Frontal cortex (tissue), 4 donors: Measurements from ENCODE around the gene RPS19BP1. TPM values are rescaled to one million over a fixed set of nuclear protein-coding genes. Genes with fewer than 3 reads are reported as not detected.
"Not testable (repeated sequence)": the region's sequence is repeated elsewhere in the genome, so short reads cannot be mapped to it uniquely, and the experiment has no call there.

Source experiments
- DNase-seq, 2 donors: peaks; one replicate each; pipeline ENCODE4 v3.0.0; 2012; ENCODE audit warnings: low spot score in 2 of 2
- FAIRE-seq: peaks from 2 replicates; lab custom pipeline; 2012; peaks lifted over from hg19 to GRCh38; lab: Jason Lieb, UNC
- total RNA-seq: library from RNA; depleted of rRNA; stranded (reverse); fragments of >200 nt; gene quantifications from one replicate; pipeline ENCODE4 v1.2.3, GENCODE V29; 2014
- donor health status: control.
- donor health status: control.
- donor health status: control.

Gene RPS19BP1
- total RNA-seq, 1 donor from 2014 or later = 19.6 TPM

DNA sequence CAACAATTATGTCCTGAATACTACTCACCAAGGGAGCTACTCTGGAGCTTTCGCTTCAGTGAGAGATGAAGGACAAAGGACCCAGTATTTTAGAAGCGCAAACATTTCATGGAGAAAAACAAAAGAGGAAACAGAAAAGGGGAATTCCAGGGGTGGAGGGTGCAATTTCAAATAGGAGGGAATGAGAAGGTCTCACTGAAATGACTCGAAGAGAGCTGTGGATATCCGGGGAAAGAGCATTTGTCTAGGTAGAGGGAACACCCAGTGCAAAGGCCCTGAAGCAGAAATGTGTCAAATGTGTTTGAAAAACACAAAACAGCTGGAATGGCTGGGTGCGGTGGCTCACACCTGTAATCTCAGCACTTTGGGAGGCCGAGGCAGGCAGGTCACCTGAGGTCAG, 2.4 kb downstream of the RPS19BP1 start:
- no peak for DNase-seq
- no peak for FAIRE-seq

DNA sequence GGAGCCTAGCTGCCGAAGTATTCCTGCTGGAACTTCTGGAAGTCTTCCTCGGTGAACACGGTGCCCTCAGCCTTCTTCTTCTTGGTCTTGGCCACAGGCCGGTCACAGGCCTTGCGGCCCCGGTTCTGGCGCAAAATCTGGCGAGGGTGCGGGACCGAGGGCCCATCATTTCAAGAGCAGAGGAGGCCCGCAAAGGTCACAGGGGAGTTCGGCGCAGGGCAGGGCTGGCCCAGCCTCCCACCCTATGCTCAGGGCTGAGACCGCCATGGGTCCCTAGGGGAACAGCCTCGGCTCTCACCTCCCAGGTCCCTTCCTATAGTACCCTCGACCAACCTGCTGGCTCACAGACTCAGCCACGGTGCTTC, 3.1 kb downstream of the RPS19BP1 start:
- DNase-seq (no peak), FAIRE-seq (no peak)

DNA sequence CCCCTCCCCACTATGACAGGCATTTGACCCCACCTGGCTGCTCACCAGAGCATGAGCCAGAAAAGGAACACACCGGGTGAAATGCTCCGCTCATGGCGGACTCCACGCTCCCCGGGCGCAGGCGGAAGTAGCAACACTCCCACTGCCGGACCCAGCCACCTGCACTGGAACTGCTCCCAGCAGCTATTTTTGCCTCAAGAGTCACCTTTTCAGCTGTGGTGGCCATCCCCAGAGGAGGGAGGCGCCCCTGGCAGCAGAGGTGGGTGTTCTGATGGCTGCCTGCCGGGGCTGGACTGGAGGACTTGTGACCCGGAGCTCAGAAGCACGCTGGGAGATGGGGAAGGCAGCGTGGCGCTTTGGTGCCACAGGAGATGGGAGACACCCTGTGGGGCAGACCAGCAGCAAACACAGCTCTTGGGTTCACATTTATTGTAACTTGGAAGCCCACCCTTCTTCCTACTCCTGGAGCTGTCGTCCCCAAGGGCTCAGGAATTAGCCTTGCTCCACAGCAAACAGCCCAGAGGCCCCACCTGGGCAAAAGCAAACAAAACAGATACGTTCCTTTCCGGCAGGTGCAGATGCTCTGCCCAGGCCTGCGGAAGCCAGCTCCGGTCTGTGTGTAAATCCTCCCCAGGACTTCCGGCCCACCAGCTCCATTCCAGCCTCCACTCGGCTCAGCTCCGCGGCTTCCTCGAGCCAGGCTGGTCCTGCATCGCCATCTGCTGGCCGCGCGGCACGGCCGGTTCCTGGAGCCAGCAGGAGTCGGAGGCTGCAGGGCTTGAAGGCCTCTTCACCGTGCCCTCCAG, 3.7 kb downstream of the RPS19BP1 start:
- DNase-seq (peak; percentile 81 to 86), FAIRE-seq (no peak)

DNA sequence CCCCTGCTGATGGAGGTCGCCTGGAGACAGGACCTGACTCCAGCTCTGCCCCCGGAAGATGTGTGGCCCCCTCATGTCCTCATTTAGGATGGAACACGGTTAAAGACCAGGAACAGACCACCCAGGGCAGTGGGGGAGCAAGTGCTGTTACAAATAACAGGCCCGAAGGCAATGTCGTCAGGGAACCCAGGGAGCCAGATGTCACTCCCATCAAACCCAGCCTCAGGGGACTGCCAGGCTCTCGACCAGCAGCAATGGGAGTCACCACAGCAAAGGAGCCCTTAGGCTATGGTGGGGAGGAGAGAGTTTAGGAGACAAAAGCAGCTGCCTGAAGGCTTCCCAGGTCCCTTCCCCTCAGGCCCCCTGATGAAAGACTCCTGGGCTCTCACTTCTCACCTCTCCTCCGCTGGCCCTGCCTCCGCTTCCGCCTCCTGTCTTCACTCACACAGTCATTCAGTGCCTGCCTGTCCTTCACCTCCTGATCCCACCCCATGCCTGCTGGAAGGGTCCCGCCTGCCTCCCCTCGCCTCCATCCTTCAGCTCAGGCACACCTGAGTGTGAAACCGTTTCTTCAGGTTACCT, 4.4 kb downstream of the RPS19BP1 start:
- no peak for DNase-seq
- FAIRE-seq = no peak

DNA sequence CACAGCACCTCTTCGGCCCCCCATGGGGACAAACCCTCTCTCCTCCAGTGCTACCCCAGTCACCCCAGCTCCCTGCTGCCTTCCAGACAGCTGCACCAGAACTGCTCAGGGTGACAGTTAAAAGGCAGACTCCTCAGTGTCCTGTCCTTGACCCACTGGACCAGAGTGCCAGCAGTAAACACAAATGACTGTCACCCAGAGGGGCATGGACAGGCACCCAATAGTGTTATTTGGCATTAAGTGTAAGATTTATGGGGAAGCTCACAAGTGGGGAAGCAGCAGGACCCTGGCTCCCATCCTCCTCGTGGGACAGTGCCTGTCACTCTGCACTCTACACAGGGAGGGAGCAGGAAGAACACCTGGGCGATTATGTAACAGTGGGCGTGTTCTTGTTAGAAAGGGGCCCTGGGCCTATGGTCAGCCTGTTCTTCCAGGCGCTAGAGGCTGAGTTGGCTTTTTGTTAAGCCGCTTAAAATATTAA, 5.0 kb downstream of the RPS19BP1 start:
- no peak for FAIRE-seq
- no peak for DNase-seq

DNA sequence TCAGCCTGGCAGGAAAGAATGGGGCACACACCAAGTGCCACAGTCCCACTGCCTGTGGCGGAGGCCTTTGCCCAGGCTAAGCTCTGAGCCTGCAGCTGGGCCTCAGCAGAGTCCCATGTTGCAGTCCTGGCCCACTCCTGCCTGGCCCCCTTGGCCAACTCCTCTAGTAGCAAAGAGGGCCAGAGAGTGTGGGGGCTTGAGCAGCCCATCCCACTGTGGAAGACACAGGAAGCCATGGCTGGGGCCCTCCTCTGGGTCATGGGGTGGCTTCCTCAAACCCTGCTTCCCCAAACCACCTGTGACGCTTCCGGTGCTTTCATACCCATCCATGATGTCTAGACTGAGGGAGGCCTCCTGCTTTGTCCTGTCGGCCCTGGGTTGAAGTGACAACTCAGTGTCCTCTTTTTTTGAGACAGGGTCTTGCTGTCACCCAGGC, 5.8 kb downstream of the RPS19BP1 start:
- FAIRE-seq (no peak), DNase-seq (no peak)

DNA sequence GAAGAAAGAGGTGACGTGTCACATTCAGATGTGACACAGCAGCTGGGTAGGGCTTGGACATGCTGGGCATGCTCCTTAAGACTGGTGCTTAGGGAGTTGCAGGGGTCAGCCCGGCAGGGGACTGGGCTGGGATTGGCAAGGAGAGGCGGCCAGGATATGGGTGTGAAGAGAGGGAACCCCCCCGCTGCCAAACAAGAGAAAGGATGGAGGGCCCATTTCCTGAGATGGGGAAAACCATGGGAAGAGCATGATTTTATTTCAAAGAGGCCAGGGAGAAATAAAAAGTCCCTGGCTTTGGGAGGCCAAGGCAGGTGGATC, 6.9 kb downstream of the RPS19BP1 start:
- no peak for DNase-seq
- FAIRE-seq = no peak

DNA sequence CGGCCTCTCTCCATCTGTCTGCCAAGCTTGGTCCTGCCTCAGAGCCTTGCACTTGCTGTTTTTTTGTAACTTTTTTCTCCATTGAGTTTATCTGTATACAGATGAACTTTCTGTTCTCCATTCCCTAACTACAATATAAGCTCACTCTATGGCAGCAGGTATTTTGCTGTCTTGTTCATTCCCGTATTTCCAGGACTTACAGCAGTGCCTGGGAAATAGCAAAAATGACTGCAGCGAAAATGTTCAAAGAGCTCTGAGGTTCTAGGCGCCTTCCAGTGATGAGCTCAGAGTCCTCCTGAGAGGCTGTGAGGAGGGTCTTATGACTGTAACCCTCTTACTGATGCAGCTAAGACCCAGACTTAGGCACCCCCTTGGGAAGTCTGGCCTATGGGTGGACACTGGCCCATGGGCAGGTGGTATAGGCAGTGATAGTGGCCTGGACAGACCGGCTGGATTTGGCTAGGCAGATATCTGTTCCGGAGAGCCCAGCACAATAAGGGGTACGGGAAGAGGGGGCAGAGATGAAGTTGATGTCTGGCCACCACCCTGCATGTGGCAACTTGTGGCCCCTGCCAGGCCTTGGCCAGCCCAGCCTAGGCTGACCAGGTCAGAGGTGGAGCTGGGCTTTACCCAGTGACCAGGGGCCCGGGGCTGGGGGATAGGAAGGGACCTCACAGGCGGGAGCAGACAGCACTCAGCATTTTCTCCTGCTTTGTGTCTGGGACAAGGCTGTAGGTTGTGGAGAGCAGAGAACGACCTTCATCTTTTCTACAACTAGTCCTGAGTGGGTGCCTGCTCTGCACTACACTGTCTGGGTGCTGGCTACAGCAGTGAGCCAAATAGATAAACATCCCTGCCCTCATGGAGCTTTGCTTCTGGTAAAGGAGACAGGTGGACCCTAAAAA, 7.5 kb downstream of the RPS19BP1 start:
- FAIRE-seq (no peak), DNase-seq (no peak)

DNA sequence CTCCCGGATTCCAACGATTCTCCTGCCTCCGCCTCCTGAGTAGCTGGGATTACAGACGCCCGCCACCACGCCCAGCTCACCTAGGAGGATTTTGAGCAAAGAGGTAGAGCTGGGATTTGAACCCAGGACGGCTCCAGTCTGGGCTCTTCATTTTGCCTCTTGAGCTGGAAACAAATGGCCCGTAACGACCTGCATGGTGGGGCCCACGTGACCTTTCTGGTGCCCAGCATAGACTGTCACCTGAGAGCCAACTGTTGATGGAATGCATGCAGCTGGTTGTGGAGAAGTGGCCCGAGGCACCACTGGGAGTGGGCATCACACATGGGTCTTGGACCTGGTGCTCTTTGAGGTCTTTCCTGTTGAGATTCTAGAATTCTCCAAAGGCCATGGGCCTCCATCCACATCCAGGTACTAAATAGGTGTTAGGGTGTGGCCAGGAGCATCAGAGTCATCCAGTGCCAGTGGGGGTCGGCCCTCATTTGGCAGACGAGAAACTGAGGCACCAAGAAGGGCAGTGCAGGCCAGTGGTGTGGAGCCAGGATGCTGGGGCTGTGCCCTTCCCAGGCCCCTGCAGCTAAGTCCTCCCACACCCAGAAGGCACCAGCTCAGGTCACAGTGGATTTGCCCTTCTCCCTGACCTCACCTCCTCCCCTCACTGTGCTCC, 8.3 kb downstream of the RPS19BP1 start:
- FAIRE-seq = no peak
- no peak for DNase-seq

DNA sequence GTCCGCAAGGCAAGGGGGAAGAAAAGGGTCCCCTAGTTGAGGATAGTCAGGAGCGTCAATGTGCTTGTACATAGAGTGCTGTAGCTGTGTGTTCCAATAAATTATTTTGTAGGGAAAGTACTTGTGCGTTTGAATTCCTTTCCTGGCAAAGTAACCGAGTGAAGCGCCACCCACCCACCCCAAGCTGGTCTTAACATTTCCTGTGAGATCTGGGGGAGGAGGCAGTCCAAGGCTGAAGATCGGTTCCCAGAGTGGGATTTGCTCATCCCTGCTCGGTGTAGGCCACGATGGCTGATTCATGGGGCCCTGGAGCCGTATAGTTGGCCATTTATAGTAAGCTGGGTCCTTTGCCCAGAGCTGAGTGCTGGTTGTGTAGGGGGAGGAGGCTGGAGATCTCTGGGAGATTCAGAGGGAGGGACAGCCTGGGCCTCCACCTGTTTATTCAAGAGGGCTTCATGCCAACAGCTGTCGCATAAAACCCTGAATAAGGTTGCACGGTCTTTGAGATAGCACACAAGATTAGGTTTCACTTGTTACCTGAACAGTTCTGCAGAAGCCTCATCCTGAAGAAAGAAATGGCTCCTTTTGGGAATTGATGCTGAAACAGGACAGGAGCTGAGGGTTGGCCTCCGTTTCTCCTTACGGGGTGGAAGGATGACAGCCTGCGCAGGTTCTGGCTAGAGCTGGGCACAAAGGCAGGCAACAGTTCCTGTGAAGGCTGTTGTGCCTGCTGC, 9.8 kb downstream of the RPS19BP1 start:
- FAIRE-seq (no peak), DNase-seq (peak in 1 of 2 donors; percentile 52)

DNA sequence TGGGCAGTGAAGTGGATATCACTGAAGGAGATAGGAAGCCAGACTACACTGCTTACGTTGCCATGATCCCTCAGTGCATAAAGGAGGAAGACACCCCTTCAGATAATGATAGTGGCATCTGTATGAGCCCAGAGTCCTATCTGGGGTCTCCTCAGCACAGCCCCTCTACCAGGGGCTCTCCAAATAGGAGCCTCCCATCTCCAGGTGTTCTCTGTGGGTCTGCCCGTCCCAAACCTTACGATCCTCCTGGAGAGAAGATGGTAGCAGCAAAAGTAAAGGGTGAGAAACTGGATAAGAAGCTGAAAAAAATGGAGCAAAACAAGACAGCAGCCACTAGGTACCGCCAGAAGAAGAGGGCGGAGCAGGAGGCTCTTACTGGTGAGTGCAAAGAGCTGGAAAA, 10.5 kb downstream of the RPS19BP1 start:
- not testable (repeated sequence) for DNase-seq, FAIRE-seq

DNA sequence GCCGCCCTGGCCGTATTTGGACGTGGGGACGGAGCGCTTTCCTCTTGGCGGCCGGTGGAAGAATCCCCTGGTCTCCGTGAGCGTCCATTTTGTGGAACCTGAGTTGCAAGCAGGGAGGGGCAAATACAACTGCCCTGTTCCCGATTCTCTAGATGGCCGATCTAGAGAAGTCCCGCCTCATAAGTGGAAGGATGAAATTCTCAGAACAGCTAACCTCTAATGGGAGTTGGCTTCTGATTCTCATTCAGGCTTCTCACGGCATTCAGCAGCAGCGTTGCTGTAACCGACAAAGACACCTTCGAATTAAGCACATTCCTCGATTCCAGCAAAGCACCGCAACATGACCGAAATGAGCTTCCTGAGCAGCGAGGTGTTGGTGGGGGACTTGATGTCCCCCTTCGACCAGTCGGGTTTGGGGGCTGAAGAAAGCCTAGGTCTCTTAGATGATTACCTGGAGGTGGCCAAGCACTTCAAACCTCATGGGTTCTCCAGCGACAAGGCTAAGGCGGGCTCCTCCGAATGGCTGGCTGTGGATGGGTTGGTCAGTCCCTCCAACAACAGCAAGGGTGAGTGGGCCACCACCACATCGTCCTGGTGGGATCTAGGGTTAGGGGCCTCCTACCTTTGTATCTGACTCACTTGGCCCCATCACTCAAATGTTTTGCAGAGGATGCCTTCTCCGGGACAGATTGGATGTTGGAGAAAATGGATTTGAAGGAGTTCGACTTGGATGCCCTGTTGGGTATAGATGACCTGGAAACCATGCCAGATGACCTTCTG, 11.3 kb downstream of the RPS19BP1 start:
- not testable (repeated sequence) for FAIRE-seq, DNase-seq

DNA sequence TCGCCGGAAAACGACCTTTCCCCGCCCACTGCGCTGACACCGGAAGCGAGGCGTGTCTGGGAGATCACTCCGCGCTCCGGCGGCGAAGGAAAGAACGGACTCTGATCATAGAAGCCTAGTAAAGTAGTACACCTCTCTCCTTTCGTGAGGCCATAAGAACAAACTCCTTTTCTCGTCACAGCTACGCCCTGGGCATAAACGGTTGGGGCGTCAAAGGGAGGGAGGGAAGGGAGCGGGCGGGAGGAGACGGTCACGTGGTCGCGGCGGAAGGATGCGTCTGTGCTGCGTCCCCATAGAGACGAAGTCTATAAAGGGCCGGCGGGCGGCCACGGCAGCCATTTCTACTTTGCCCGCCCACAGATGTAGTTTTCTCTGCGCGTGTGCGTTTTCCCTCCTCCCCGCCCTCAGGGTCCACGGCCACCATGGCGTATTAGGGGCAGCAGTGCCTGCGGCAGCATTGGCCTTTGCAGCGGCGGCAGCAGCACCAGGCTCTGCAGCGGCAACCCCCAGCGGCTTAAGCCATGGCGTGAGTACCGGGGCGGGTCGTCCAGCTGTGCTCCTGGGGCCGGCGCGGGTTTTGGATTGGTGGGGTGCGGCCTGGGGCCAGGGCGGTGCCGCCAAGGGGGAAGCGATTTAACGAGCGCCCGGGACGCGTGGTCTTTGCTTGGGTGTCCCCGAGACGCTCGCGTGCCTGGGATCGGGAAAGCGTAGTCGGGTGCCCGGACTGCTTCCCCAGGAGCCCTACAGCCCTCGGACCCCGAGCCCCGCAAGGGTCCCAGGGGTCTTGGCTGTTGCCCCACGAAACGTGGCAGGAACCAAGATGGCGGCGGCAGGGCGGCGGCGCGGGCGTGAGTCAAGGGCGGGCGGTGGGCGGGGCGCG, 12.1 kb downstream of the RPS19BP1 start, which contains the start of gene ATF4:
ATF4 (plus strand) TSS at position 337 of the 880 bp plus-strand sequence. CDS start 884 bp downstream, outside the sequence.
- DNase-seq (peak; percentile 88 to 98), FAIRE-seq (no peak)

DNA sequence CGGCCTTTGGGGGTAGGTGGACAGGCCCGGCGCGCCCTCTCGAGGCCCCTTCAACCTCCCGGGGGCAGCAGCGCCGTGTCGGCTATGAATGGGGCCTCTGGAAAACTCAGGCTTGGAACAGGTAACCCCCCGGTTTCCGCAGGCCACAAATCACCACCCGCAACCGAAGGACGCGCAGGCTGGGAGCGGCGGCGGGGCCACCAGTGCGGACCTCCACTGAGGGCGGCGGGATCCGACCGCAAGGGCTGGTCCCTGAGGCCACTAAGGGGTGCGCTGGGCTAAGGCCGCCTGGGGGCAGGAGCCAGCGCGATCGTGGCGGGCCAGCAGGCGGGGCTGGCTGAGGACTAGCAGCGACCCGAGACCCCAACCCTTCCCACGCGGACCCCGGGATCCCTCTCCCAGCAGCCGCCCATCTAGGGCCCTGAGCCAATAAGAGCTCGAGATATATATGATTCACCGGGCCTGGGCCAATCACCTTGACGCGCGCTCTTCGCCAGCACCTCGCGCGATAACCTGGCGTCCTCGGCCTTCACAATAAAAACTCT, 12.8 kb downstream of the RPS19BP1 start:
- FAIRE-seq (no peak), DNase-seq (peak; percentile 96 to 97)

DNA sequence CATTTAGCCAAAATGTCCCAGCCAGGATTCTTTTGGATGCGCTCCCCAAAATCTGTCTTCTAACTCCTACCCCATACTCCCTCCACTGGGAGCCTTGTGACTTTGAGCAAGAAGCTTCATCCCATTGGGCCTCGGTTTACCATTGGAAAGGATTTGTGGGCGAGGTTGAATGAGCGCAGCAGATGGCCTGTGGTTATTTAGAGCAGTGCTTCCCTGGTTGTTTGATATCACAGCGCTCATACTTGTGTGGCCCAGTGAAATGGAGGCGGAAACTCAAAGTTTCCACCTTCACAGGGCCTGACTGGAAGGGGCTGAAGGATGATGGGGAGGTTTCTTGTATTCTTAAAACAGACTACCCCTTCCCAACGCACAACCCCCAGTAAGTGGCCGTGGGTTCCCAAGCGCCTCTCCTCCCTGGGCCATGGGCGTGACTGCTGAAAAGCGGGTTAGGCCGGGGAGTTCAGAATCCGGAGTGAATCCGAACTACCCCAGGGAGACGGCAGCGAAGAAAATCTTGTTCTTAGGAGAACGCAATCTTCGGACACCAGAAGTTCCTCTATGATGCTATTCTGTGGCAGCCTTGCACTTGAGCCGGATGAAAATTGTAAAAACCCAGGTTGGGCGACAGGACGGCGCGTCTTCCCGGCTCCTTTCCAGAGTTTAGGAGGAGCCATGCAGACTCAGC, 13.4 kb downstream of the RPS19BP1 start:
- no peak for FAIRE-seq
- DNase-seq = no peak

DNA sequence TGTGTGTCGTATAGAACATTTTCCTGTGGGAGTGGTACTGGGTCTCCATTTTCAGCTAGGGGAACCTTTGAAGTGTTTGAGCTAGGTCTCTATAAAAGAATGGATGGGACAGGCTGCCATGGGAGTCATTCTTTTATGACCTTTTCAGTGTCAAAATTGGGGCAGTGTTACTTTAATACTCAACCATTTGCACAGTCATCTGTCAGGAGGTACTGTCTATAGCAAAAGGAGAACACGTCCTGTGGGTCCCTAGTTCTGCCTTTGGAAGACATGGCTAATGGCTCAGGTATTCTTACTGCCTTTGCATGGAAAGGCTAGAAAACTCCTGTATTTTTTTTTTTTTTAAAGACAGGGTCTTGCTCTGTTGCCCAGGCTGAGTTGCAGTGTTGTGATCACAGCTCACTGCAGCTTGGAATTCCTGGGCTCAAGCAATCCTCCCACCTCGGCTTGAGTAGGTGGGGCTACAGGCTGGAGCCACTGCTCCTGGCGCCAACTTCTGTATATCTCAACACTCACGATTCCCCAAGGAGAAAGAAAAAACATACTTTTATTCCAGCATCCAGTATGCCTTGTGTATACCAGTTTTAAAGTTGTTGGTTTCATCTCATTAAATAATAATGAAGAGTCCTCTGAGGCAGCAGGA, 14.3 kb downstream of the RPS19BP1 start:
- DNase-seq (no peak), FAIRE-seq (no peak)
